ENCODE measurements around the gene ABCB8.
"Not testable (repeated sequence)": the region's sequence is repeated elsewhere in the genome, so short reads cannot be mapped to it uniquely, and the experiment has no call there.

The ABCB8 gene

DNA sequence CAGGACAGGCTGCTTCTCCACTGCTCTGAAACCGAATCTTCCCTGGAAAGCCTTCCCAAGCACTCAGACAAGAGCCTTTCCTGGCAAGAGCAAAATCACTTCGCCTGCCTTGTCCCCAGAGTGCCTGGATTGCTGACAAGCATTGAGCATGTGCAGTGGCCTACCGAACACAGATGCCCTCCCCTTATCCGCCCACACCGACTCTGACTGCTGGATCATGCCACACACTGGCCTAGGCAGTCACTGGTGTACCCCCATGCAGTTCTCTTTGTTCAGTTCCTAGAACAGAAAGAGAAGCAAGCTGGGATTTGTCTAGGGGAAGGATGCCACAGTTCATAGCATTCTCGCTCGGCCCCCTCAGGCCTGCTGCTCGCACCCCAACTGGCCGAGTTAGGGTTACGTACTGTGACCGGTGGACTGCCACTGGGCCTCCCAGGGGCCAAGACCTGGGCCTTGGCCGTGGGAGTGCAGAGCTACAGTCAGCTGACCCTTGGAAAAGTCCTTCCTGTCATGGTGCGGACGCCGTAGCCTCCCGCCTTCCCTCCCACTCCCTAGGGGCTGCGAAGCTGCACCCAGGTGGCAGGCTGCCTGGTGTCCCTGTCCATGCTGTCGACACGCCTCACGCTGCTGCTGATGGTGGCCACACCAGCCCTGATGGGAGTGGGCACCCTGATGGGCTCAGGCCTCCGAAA is 6.9 kb downstream of the ABCB8 start:
- DNase-seq (ENCODE audit: low spot score), result no peak

DNA sequence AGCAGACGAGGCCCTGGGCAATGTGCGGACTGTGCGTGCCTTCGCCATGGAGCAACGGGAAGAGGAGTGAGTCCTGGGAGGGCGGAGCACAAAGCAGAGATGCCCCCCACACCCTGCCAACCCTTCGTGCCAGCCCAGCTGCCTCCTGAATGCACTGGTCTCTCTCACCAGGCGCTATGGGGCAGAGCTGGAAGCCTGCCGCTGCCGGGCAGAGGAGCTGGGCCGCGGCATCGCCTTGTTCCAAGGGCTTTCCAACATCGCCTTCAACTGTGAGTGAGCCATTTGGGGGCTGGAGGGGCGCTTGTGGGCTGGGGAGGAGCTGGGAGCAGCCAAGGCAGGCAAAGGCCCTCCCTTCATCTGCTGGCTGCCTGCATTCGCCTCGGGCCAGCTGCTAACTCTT is 7.7 kb downstream of the ABCB8 start:
- no peak for DNase-seq (ENCODE audit: low spot score)

DNA sequence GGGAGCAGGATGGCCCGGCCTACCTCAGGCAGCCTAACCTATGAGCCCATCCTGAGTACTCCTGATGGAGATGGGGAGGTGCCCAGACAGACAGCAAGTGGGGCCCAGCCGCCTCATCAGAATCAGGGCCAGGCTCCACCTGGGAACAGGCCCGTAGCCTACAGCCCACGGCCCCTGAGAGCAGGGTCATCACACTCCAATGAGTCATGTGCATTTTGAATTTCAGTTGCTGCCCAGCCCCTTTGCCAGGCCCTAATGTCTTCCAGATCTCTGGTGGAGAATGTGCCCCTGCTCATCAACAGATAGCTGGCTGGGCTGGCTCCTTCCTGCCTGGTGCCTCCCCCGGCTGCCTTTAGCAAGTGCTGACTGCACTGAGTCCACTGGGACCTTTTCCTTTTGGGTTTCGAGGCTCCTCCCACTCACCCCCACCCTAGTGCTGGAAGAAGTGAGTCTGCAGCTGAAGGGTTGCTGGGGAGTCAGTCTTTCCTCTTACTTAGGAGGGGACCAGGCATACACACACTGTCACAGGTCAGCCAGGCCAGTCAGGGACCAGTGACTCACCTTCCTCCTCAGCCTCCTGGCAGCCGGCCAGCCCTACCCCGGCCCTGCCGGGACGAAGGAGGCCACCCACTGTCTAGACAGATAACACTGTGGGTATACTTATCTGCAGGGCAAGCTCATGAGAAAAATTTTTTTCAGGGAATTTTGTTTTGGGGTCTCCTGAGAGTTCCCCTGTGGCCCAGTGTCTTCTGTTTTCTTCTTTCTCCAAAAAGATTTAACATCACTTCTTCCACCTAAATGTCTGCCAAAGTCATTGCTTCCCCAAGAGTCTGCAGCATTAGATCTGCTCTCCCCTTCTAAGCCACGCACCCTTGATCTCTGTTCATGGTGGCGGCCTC is 10.9 kb downstream of the ABCB8 start:
- peak; percentile 51 for DNase-seq (ENCODE audit: low spot score)

DNA sequence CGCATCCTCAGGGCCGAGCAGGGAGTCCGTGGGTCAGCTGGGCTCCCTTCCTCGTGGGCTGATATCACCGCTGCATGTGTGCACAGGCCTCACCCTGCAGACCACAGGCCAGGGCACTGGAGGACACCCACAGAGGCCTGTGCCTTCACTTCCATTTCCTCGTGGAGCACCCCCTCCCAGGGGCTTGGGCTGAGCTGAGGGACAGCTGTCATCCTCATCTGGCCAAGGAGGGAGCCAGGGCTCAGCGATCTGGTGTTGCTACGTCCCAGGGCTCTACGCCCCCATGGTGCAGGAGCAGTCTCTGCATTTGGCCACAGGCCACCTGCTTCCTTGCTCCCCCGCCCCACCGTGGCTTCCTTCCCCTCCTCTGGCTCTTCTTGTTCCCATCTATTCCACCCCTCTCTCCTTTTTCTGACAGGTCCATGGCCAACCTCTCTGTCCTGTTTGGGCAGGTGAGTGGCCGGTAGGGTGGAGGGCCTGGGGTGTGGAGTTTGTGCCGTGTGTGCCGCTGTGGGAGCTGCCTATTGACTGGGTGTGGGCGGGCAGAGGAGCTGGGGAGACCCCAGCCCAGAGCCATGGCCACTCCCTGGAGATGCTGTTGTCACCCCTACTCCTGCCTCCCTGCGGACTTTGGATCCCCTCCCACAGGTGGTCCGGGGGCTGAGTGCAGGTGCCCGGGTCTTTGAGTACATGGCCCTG is 11.7 kb downstream of the ABCB8 start:
- DNase-seq (ENCODE audit: low spot score), result no peak

DNA sequence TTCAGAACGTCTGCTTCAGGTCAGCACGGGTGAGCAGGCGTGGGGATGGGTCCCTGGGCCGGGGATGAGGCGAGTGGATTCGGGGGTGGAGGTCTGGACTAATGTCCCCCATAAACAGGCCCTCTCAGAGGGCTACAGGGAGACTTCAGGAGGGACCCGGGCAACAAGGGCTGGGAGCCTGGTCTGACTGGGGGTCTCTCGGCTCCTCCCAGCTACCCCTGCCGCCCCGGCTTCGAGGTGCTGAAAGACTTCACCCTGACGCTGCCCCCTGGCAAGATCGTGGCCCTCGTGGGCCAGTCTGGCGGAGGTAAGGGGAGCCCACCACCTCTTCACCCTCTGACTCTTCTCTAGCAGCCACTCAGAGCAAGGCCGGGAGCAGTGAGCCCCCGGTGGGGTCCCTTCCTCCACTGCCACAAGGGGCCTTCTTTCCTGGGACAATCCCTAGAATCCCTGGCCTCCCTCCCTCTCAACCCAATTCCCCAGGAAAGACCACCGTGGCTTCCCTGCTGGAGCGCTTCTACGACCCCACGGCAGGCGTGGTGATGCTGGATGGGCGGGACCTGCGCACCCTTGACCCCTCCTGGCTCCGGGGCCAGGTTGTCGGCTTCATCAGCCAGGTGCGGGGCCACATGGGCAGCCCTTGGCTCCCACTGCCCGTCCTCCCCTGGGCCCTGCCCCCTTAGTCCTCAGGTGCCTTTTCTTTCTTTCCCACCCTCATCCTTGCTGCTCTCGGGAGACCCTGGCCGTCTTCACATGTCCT is 12.5 kb downstream of the ABCB8 start:
- no peak for DNase-seq (ENCODE audit: low spot score)

DNA sequence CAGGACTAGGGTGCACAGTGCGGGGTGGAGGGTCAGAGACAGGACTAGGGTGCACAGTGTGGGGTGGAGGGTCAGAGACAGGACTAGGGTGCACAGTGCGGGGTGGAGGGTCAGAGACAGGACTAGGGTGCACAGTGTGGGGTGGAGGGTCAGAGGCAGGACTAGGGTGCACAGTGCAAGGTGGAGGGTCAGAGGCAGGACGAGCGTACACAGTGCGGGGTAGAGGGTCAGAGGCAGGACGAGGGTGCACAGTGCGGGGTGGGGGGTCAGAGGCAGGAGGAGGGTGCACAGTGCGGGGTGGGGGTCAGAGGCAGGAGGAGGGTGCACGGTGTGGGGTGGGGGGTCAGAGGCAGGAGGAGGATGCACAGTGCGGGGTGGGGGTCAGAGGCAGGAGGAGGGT is 15.2 kb downstream of the ABCB8 start:
- not testable (repeated sequence) for DNase-seq (ENCODE audit: low spot score)

DNA sequence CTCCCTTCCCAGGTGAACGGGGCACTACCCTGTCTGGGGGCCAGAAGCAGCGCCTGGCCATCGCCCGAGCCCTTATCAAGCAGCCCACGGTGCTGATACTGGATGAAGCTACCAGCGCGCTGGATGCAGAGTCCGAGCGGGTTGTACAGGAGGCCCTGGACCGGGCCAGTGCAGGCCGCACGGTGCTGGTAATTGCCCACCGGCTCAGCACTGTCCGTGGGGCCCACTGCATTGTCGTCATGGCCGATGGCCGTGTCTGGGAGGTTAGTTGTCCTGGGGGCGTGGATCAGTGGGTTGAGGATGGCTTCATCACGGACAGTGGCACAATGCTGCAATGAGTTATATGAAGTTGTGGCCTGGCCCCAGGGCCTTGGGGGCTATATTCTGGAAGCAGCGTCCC is 15.7 kb downstream of the ABCB8 start:
- no peak for DNase-seq (ENCODE audit: low spot score)

DNA sequence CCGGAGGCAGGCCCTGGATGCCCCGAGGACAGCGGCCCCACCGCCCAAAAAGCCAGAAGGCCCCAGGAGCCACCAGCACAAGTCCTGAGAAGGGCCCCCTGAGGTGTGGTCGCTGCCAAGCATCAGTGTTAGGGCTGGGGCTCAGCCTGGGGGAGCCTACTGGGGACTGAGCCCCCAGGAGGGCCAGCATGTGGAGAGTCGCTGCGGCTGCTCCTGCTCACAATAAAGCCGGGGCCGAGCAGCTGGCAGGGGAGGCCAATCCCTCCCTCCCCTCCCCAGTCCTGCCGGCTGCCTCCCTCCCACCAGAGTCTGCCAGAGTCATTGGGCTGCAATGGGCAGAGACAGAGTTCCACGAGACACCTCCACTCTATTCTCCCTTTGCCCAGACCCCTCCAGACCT is 17.0 kb downstream of the ABCB8 start:
- no peak for DNase-seq (ENCODE audit: low spot score)

DNA sequence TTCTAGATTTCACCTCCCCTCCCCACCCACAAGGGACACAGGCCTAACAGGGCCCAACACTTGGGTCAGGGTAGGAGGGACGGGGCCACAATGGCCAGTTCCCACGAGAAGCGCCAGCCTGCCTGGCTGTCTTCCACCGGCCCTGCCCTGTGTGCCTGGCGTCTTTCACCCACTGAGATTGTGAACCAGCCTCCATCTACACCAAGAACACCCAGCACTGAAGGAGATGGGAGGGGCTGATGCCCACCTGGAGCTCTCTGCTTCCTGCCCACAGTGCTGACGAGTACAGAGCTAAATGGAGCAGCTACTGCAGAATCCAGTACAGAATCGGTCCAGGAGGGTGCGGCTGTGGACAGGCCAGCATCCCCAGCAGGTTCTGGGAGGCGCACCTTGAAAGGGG is 17.7 kb downstream of the ABCB8 start:
- DNase-seq (ENCODE audit: low spot score), result no peak

DNA sequence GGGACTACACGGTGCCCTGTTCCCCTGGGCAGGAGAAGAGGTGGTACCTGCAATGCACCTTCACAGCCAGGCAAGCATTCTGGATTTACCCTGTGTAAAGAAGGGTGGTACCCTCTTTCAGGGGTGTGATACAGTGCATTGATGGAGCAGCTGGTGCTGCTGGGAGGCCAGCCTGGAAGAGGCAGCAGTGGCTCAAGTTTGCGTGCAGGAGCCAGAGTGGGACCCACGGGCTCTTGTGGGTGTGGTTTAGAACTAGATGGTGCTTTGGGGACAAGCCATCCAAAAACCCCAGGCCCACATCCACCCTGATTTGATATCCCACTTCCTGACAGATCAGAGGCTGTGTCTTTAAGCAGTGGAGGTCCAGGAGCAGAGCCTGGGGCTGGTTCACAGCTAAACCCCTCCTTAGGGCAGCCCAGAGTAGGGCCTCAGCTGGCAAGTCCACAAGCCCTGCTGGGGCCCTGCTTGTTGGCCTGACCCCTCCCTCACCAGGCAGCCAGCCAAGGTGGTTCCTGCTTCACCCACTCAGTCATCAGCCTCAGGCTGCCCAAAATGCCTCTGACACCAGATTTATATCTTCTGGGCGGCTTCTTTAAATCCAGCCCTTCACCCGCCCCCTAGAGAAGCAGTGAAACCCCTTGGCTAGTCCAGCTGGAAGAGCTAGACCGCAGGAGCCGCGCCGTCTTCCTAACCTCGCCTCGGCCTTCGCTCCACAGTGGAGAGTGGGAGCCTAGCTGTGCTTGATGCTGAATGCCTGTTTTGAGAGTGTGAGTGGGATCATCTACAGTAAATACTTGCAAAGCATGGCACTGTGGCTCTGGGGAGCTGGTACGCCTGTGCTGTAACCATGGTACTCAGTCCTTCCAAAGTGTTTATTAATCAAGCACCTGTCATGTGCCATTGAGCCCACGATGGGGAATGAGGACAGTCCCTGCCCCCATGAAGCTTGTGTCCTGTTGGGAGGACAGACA is 18.6 kb downstream of the ABCB8 start:
- no peak for DNase-seq (ENCODE audit: low spot score)

DNA sequence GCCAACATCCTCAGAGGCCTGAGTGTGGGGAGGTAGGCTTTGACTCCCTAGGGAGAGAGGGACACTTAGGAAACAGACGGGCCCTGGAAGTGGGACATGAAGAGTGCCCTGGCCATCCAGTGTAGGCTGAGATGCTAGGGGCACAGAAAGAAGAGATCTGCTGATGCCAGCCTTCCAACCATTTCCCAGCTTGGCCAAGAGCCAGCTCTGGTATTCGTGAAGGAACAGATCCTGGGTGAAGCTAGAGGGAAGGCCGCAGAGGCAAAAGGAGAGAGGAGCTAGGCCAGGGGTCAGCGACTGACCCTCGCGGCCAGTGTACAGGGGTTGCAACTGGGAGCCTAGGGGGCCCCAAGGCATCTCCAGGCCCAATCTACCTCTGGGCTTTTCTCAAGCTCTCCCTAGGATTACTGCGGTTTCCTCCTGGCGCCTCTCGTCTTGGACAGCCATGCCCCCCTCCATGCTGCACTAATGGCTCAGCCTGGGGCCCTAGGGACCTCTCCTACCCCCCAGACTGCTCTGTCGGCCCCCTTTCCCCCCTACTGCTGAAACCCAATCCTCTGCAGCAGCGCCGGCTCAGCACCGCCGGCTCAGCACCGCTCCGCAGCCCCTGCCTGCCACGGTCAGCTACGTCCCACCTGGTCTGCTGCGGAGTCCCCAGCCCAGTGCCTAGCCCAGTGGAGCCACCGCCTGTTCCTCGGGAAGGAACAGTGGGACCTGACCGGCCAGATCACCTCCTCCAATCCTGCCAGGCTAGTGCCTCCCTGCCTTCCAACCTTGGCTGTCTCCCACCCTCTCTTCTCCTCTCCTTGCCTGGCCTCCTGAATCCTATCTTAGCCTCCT is 19.9 kb downstream of the ABCB8 start, which contains the start of gene ASIC3:
TSS of gene ASIC3 (plus strand) at position 556 of the 840 bp plus-strand sequence. CDS start 355 bp downstream, outside the sequence.
- no peak for DNase-seq (ENCODE audit: low spot score)

DNA sequence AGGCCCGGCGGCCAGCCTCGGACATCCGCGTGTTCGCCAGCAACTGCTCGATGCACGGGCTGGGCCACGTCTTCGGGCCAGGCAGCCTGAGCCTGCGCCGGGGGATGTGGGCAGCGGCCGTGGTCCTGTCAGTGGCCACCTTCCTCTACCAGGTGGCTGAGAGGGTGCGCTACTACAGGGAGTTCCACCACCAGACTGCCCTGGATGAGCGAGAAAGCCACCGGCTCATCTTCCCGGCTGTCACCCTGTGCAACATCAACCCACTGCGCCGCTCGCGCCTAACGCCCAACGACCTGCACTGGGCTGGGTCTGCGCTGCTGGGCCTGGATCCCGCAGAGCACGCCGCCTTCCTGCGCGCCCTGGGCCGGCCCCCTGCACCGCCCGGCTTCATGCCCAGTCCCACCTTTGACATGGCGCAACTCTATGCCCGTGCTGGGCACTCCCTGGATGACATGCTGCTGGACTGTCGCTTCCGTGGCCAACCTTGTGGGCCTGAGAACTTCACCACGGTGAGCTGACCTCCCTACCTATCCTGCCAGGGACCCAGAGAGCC is 20.7 kb downstream of the ABCB8 start:
- DNase-seq (ENCODE audit: low spot score), result no peak

DNA sequence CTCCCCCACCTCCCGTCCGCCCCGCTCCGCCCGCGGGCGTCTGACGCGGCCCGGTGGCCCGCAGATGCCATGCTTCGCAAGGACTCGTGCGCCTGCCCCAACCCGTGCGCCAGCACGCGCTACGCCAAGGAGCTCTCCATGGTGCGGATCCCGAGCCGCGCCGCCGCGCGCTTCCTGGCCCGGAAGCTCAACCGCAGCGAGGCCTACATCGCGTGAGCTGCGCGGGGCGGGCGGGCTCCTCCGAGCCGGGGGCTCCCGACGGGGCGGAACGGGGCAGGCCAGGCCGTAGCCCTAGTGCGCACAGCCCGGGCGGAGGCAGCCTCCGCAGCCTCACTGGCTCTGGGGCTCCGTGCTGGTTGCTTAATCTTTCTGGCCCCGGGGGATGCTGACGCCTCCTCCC is 22.9 kb downstream of the ABCB8 start:
- peak; percentile 48 for DNase-seq (ENCODE audit: low spot score)

DNA sequence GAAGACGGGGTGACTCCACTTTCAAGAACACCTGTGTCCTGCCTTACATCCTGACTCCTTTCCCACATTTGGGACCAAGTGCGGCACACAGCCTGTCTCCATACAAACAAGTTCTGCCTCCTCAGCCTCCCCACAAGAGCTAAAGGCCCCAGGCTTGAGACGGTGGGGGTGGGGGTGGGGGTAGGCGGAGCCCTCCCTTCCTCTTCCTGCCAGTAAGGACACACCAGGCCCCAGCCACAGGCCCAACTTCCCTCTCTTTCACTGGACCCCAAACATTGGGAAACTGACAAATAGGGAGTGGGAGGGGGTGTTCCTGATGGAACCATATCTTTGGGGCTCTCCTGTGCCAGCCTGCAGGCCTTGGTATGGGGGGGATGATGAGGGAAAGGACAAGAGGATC is 24.8 kb downstream of the ABCB8 start:
- DNase-seq (ENCODE audit: low spot score), result no peak

DNA sequence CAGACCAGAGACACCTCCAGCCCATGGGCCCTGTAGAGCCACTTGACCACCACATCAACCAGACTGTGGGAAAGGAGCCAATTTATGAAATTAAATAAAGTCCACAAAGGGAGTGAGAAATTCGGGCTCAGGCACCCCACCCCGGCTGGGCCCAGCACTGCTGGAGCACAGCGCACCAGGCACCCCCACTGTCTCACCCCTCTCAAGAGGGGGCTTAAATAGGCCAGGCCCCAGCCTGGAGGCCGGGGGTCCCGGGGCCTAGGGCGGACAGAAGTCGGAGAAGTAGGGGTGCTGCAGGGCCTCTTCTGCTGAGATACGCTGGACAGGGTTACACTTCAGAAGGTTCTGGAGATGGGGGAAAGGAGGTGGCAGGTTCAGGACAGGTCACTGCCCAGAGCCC is 25.5 kb downstream of the ABCB8 start:
- no peak for DNase-seq (ENCODE audit: low spot score)

DNA sequence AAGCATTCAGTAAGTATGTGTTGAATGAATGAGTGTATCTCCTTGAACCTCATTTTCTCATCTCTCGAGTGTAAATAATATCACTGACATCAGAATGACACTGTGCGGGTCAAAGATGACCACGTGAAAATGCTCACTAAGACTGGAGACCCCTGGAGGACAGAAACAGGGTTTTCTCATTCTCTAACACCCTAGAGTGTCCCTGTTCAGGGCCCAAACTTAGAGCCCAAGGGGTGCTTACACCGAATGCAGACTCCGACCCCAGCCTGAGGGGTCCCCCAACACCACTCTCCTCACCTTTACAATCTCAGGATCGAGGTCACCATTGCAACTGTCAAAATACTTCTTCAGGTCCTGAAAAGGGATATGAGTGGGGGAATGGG is 28.0 kb downstream of the ABCB8 start:
- DNase-seq (ENCODE audit: low spot score), result no peak

DNA sequence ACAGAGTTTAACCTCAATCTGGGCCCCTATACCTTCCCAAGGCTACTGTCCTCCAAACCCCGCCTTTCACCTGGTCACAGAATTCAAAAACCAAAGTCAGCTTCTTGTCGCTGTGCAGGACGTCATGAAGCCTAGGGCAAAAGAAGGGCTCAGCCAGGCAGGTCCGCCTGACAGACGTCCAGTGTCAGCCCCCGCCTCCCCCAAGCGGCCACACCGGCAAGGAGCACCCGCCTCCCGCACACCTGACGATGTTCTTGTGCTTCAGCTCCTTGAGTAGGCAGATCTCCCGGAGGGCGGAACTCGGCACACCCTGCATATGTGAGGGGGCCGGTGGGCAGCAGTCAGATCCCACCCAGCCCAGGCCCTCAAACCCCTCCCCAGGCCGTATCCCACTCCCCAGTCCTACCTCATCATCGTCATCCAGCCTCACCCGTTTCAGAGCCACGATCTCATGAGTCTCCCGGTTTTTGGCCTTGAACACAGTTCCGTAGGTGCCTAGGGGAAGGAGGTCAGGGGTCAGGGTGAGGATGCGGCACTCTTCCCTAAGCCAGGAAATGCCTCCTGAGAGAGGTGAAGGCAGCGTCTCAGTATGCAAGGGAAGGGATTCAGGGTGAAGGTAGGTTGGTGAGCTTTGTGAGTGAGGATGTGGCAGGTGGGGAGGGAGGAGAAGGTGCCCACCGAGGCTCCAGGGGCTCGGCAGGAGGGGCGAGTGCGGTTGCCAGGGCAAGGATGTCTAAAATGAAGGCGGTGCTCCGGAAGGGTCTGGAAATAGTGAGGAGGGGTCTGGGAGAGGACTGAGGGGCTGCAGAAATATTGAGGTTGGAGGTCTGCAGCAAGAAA is 28.6 kb downstream of the ABCB8 start:
- DNase-seq (ENCODE audit: low spot score), result no peak

DNA sequence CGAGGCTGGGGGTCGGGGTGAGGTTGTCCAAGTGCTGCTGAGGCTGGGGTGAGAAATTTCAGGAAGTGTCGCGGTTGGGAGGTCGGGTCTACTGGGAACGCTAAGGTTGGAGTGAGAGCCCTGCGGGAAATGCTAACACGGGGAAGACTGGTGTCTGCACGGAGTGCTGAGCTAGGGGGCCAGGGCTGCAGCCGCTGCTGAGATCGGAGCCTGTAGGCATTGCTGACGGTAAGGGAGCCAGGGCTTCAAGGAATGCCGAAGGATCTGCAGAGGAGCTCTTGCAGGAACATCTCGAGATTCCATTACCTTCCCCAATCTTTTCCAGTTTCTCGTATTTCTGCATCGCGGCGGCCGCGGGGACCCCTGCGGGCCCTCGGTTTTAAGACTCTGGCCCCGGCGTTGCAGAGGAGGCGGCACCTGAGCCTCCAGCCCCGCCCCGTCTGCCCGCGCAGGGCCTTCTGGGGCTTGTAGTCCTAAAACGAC is 29.3 kb downstream of the ABCB8 start, which contains the start of gene CDK5:
TSS of gene CDK5 (minus strand) at position 392 of the 483 bp plus-strand sequence. CDS start at position 343, 49 bp downstream.
- DNase-seq (ENCODE audit: low spot score), result no peak
